DMS53 treated with DMSO at 0.1 percent for 48 hours (cell line): Measurements from ENCODE around the gene XRCC5.

Experiments
- DNase-seq: peaks from one replicate; lab custom pipeline; 2025; ENCODE audit not compliant: unreplicated experiment; lab: John Stamatoyannopoulos, UW

The XRCC5 gene

GRCh38 chr2:216083464-216084281 is 25.5 kb upstream of the XRCC5 start:
- DNase-seq, result no peak

DNA sequence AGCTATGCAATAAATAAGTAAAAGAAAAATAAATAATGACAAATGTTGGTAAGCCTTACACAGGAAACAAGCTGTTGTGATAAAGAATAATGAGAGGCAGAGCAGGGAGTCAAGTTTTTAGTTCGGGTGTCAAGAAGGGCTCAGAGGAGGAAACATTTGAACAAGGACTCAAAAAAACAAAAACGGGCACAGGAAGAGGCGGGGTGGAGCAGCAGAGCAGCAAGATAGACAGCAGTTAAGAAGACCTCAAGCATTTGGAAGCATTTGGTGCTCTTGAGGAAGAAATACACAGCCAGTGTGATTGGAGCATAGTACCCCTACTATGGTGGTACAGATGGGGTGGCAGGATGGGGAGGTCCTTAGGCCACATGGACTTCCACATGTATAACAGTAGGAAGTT is 24.6 kb upstream of the XRCC5 start:
- DNase-seq, result no peak

GRCh38 chr2:216086207-216086893 is 22.8 kb upstream of the XRCC5 start:
- DNase-seq, result no peak

DNA sequence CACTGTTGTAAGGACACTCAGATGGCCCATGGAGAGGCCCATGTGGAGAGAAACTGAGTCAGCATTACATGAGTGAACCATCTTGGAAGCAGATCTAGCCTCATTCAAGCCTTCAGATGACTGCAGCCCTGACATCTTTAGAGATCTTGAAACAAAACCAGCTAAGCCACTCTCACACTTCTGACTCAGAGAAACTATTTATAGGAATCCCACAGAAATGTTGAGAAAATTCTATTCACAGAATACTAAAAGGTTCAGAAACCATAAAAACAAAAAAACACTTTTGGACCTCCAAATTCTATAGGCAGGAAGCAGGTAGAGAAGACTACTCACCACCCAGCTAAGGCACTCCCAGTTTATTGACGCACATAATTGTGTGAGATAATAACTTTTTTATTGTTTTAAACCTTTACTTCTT is 18.8 kb upstream of the XRCC5 start:
- no peak for DNase-seq

GRCh38 chr2:216092646-216093045 is 16.5 kb upstream of the XRCC5 start:
- no peak for DNase-seq

- DNase-seq, result no peak
Observed at GRCh38 chr2:216094701-216095100, 14.4 kb upstream of the XRCC5 start.

GRCh38 chr2:216098421-216099334 is 10.5 kb upstream of the XRCC5 start:
- no peak for DNase-seq

GRCh38 chr2:216101109-216101508 is 8.0 kb upstream of the XRCC5 start:
- DNase-seq, result no peak

DNA sequence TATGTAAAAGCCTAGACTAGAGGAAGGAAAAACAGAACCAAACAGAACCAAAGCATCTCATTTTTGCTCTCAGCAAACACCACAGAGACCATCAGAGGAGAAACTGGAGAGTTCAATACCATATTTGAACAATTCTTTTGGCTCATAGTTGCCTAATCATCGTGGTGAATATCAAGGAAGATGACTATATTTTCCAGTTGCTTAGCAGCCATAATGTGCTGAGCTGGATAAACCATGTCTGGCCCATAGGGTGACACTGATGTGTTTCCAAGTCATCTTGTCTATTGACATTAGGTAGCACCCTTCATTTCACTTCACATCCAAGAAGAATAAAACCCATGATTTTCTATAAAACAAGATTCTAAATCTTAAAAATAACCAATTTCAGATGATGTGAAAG is 5.9 kb upstream of the XRCC5 start:
- no peak for DNase-seq

DNA sequence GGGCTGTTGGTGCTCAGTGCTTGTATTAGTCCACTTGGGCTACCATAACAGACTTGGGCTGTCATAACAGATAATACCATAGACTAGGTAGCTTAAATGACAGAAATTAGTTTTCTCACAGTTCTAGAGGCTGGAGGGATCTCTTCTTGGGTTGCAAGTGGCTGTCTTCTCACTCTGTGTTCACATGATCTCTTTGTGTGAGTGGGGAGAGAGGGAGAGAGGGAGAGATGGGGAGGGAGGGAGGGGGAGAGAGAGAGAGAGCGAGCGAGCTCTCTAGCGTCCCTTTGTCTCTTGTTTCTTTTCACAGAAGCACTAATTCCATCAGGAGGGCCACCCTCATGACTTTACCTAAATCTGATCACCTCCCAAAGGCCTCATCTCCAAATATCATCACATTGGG is 4.5 kb upstream of the XRCC5 start:
- DNase-seq, result no peak

DNA sequence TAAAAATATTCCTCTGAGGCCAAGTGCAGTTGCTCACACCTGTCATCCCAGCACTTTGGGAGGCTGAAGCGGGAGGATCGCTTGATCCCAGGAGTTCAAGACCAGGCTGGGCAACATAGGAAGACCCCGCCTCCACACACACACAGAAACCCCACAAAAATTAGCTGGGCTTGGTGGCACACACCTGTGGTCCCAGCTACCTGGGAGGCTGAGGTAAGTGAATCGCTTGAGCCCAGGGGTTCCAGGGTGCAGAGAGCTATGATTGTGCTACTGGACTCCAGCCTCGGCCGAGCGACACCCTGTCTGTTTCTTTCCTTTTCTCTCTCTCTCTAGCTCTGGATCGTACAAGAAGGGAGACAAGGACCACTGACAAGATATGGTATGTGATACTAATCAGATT is 1.8 kb upstream of the XRCC5 start:
- no peak for DNase-seq

DNA sequence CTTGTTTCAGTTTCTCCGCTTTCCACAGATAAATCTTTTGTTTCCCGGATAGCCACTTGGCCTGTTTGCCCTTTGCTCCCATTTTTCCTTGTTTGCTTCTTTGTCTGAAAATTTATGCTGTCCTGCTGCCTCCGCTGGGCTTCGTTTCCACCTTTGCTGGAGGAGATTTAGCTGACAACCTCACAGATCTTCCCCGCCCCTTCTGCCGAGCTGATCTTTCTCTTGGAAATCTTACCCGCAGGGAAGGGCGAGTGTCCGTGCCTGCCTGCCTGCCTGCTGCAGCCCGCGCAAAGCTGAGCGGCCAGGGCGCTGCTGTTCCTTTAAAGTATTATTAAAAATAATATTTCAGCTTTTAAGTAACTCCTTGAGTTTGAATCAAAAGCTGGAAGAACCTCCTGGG is 1.4 kb upstream of the XRCC5 start:
- no peak for DNase-seq

GRCh38 chr2:216108310-216108966 is 710 bp upstream of the XRCC5 start:
- DNase-seq, result no peak

GRCh38 chr2:216109962-216110614 is 940 bp downstream of the XRCC5 start:
- no peak for DNase-seq

GRCh38 chr2:216110620-216111019 is 1.5 kb downstream of the XRCC5 start:
- no peak for DNase-seq

DNA sequence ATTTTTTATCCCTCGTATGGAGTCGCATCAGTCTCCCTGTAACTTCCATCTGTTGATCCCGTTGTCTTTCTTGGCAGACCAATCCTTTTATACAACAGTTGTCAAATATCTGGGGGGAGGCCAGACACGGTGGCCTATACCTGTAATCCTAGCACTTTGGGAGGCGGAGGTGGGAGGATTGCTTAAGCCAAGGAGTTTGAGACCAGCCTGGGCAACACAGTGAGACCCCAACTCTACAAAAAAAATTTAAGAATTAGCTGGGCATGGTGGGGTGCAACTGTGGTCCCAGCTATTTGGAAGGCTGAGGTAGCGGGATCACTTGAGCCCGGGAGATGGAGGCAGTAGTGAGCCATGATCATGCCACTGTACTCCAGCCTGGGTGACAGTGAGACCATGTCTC is 2.0 kb downstream of the XRCC5 start:
- DNase-seq, result no peak

DNA sequence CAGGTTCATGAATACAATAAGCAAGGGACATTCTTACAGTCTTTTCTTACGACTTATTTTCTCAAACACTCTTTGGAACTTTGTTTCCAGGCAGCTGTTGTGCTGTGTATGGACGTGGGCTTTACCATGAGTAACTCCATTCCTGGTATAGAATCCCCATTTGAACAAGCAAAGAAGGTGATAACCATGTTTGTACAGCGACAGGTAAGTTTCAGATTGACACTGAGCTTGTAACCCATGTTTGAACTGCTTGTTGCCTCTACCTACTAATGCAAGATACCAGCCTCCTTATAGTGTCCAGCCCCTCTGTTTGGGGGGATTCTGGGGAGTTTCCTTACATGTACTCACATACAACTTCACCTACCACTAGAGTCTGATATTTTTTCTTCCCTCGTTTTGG is 3.8 kb downstream of the XRCC5 start:
- DNase-seq, result no peak

DNA sequence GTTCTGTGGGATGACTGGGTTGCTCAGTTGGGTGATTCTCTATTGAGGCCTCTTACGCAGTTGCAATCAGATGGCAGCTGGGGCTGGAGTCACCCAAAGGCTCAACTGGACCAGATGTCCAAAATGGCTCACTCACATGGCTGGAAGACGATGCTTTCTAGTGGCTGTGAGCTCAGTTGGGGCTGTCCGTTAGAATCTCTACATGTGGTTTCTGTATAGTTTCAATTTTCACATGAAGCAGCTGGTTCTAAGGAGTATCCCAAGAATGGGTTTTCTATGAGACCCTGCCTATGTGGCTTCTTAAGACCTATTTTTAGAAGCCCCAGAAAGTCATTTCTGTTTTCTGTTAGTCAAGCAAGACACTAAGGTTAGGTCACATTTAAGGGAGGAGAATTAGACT is 4.4 kb downstream of the XRCC5 start:
- no peak for DNase-seq

DNA sequence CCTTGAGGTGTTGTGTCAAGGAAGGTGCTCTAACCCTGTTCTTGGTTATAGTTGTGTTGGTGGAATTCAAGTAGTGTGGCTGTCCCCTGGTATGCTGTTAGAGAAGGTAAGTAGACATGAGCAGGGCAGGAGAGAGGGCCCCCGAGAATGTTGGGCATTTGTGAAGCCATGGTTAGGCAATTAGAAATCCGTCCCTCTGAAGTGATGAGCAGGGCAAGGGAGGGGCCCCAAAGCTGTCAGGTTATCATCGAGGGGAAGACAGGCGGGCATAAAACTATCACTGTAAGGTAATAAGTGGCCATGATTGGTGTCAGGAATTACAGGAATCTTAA is 5.2 kb downstream of the XRCC5 start:
- DNase-seq, result no peak

DNA sequence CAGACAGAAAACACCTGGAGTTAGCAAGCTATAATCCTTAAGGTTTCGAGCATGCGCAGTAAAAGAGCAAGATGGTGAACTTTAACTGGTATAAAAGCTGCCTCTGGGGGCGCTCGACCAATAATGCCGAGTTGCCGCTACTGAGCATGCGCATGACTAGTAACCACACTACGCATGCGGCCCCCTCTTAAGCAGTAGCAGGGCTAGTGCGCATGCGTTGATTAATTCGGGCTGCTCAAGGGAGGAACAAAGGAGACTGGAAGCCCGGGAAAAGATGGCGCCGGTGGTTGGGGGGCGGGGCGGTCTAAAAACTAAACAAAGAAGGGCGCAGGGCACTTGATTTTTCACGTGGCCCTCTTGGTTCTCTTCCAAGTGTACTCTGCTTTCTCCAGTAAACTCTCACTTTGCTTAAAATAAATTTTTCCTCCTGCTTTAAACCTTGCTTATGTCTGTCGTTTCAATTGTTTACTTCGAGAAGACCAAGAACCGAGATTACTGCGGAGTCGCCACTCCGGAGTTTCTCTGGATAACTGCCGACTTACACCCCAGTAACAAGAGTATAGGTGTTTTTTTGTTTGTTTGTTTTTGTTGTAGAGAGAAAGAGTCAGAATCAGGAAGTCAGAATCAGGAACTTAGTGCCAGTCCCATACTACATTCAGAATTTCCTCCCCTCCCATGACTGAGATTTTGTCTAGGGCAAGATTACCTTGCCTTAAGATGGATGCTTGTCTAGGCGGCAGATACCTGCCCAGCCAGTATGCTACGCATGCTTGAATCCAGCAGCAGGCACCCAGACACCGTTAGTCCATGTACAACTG is 5.8 kb downstream of the XRCC5 start:
- DNase-seq, result peak; percentile 94
